Thyroid gland (tissue), 4 donors: ENCODE measurements around the gene AP3D1. TPM values are rescaled to one million over a fixed set of nuclear protein-coding genes. Genes with fewer than 3 reads are reported as not detected.
A peak's percentile ranks its signal among the peaks of the same experiment; 100 is the strongest.

Experiments
- DNase-seq, 2 donors: peaks; one replicate each; pipeline ENCODE4 v3.0.0-alpha.2; 2019
- H3K27ac ChIP-seq, 3 donors: fragments of 200-600 bp; sonication (generic); 1 replicate in 2 of 3; 2 replicates in 1 of 3; pipeline ENCODE4 v1.5.1; 2016 to 2019; ENCODE audit warnings: mild to moderate bottlenecking in 1 of 3, moderate library complexity in 1 of 3
- H3K27me3 ChIP-seq: fragments of 200-600 bp; sonication (generic); one replicate; pipeline ENCODE4 v1.5.1; 2019
- H3K36me3 ChIP-seq, 2 donors: fragments of 200-600 bp; sonication (generic); one replicate each; pipeline ENCODE4 v1.5.1; 2016 to 2019
- H3K4me1 ChIP-seq, 2 donors: fragments of 200-600 bp; sonication (generic); one replicate each; pipeline ENCODE4 v1.5.1; 2017 to 2019
- H3K4me3 ChIP-seq, 3 donors: fragments of 200-600 bp; sonication (generic); replicated peaks in 1 of 3; 1 replicate in 2 of 3; 2 replicates in 1 of 3; pipeline ENCODE4 v1.5.1; 2016; ENCODE audit warnings: mild to moderate bottlenecking in 1 of 3
- H3K9me3 ChIP-seq: fragments of 200-600 bp; sonication (generic); one replicate; pipeline ENCODE4 v1.5.1; 2017
- CTCF ChIP-seq, 6 experiments: fragments of 200-600 bp in 3 of 6; fragments of 450-650 bp in 3 of 6; sonication (generic) in 3 of 6; IDR thresholded peaks; one replicate each; pipeline ENCODE4 v1.5.1; 2016 to 2019; ENCODE audit warnings: antibody characterized with exemption in 6 of 6, mild to moderate bottlenecking in 2 of 6, inconsistent platforms in 1 of 6, moderate library complexity in 1 of 6
- POLR2A ChIP-seq, 2 donors: fragments of 450-650 bp; IDR thresholded peaks; one replicate each; pipeline ENCODE4 v1.6.1; 2017; ENCODE audit warnings: antibody characterized with exemption in 2 of 2, mild to moderate bottlenecking in 2 of 2, moderate library complexity in 1 of 2
- WGBS, 2 donors: methylation state at CpG; one replicate each; pipeline ENCODE4 v1.1.5; 2017; 5-methylcytosine and 5-hydroxymethylcytosine counted together
- intact Hi-C: fragments of 100-400 bp; cut with DNase I; formaldehyde crosslinking; loops from one replicate; pipeline ENCODE4 v1.15.1; 2023
- total RNA-seq, 4 donors: library from RNA; depleted of rRNA; stranded (reverse); fragments of >200 nt; gene quantifications; one replicate each; pipeline ENCODE4 v1.2.3, GENCODE V29; 2016

Gene AP3D1
- total RNA-seq, 4 donors from 2014 or later, result 62.5 to 121 (median 118) TPM

- Histone ChIP-seq H3K4me3 (no peak overlapping the region), H3K27me3 (no peaks in the 10 kb centered on the region), H3K27ac (peak overlapping the region; percentile 91 to 96 (median 96)), H3K4me1 (peaks cover 63 to 64% of the 10 kb centered on the region in 2 donors), H3K9me3 (no peaks in the 10 kb centered on the region), H3K36me3 (no peaks in the 10 kb centered on the region)
- TF ChIP-seq POLR2A (IDR thresholded peaks at IDR 0.05) (no peak), CTCF (IDR thresholded peaks at IDR 0.05) (no peak)
- peak; percentile 32 to 52 for DNase-seq
- intact Hi-C loops, result no loop called here
- 64 to 71% methylated on average over 16 of the region's 16 CpGs for WGBS, 2 donors
Observed at GRCh38 chr19:2167896-2168618, 16.7 kb upstream of the AP3D1 start.

- intact Hi-C loops, result no loop called here
- no peaks in the 10 kb centered on the region for H3K27me3 ChIP-seq
- peak in 1 of 2 donors; percentile 69 for TF ChIP-seq POLR2A (IDR thresholded peaks at IDR 0.05)
- TF ChIP-seq CTCF (IDR thresholded peaks at IDR 0.05), result no peak
- peaks cover 62 to 66% of the 10 kb centered on the region in 2 donors for H3K4me1 ChIP-seq
- DNase-seq, result peak; percentile 97
- H3K9me3 ChIP-seq, result no peaks in the 10 kb centered on the region
- WGBS, 2 donors, result 45 to 48% methylated on average over 31 to 34 of the region's 35 CpGs
- H3K27ac ChIP-seq, result peak overlapping the region; percentile 91 to 96 (median 96)
- no peaks in the 10 kb centered on the region for H3K36me3 ChIP-seq
- no peak overlapping the region for H3K4me3 ChIP-seq
Observed at GRCh38 chr19:2166741-2167738, 15.7 kb upstream of the AP3D1 start.

GRCh38 chr19:2164020-2164998, 12.9 kb upstream of the AP3D1 start:
- 1 to 2% methylated on average over 32 to 45 of the region's 95 CpGs for WGBS, 2 donors
- Histone ChIP-seq H3K4me3 (peak overlapping the region; percentile 18 to 91 (median 66)), H3K9me3 (no peaks in the 10 kb centered on the region), H3K27me3 (no peaks in the 10 kb centered on the region), H3K4me1 (peaks cover 35 to 47% of the 10 kb centered on the region in 2 donors), H3K36me3 (no peaks in the 10 kb centered on the region), H3K27ac (peak overlapping the region; percentile 81 to 98 (median 93))
- intact Hi-C loops, result loop anchor here (5.0 kb wide), 2 partner anchors 68 to 108 kb away; no protein-coding TSS in a partner anchor
- DNase-seq, result peak; percentile 26 to 34
- TF ChIP-seq CTCF (IDR thresholded peaks at IDR 0.05) (no peak), POLR2A (IDR thresholded peaks at IDR 0.05) (no peak)

GRCh38 chr19:2160379-2160778, 9.0 kb upstream of the AP3D1 start:
- no peaks in the 10 kb centered on the region for H3K27me3 ChIP-seq
- intact Hi-C loops, result loop anchor here (5.0 kb wide), 2 partner anchors 72 to 112 kb away; no protein-coding TSS in a partner anchor
- H3K4me3 ChIP-seq, result no peak overlapping the region
- H3K9me3 ChIP-seq, result no peaks in the 10 kb centered on the region
- TF ChIP-seq POLR2A (IDR thresholded peaks at IDR 0.05) (no peak), CTCF (IDR thresholded peaks at IDR 0.05) (no peak)
- H3K27ac ChIP-seq, result no peak overlapping the region
- peaks cover 0 to 13% of the 10 kb centered on the region in 2 donors for H3K4me1 ChIP-seq
- H3K36me3 ChIP-seq, result no peaks in the 10 kb centered on the region
- 89 to 96% methylated on average over 10 of the region's 10 CpGs for WGBS, 2 donors
- DNase-seq, result no peak
